Measurements from ENCODE around the gene PRPF39.

DNA sequence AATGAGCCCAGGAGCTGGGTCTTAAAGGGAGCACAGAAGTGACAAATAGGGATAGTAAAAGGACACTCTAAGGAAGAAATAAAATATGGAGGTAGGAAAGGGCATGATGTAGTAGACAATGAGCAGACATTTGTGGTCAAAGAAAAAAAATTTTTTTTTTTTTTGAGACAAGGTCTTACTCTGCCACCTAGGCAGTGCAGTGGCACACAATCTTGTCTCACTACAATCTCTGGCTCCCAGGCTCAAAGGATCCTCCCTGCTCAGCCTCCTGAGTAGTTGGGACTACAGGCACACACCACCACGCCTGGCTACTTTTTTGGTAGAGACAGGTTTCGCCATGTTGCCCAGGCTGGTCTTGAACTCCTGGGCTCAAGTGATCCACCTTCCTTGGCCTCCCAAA lies 41.8 kb downstream of the PRPF39 start:
- TF ChIP-seq, protein P1, sequence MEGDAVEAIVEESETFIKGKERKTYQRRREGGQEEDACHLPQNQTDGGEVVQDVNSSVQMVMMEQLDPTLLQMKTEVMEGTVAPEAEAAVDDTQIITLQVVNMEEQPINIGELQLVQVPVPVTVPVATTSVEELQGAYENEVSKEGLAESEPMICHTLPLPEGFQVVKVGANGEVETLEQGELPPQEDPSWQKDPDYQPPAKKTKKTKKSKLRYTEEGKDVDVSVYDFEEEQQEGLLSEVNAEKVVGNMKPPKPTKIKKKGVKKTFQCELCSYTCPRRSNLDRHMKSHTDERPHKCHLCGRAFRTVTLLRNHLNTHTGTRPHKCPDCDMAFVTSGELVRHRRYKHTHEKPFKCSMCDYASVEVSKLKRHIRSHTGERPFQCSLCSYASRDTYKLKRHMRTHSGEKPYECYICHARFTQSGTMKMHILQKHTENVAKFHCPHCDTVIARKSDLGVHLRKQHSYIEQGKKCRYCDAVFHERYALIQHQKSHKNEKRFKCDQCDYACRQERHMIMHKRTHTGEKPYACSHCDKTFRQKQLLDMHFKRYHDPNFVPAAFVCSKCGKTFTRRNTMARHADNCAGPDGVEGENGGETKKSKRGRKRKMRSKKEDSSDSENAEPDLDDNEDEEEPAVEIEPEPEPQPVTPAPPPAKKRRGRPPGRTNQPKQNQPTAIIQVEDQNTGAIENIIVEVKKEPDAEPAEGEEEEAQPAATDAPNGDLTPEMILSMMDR (conservative IDR thresholded peaks at IDR 0.05; ENCODE audit: low read depth, low read length), result no peak
- TF ChIP-seq EZH2 (IDR thresholded peaks at IDR 0.05; ENCODE audit: borderline replicate concordance, low read depth, low read length, poor library complexity, severe bottlenecking), result no peak

Data from A673 (cell line).